Astrocyte of the spinal cord (primary cell): ENCODE results near the gene ANTXR1.

Experiments
- DNase-seq: peaks from one replicate; pipeline ENCODE4 v3.0.0; 2011; ENCODE audit warnings: low read depth, low spot score
- H3K4me3 ChIP-seq: 2 replicates; pipeline ENCODE4 v1.5.1; 2011; ENCODE audit warnings: low read depth, mild to moderate bottlenecking, low read length, moderate library complexity
- CTCF ChIP-seq: IDR thresholded peaks from 2 replicates; pipeline ENCODE4 v1.5.1; 2012; ENCODE audit warnings: low read depth, mild to moderate bottlenecking, low read length, inconsistent platforms
- in situ Hi-C: cut with HindIII; loops from 2 replicates; pipeline ENCODE4 v1.10.0; 2017; ENCODE audit warnings: low sequenced_read_pairs

Gene ANTXR1

GRCh38 chr2:69163109-69163508 is 150.1 kb downstream of the ANTXR1 start:
- no peak overlapping the region for H3K4me3 ChIP-seq
- no peak for TF ChIP-seq CTCF
- DNase-seq = peak; percentile 90
- in situ Hi-C loops = no loop called here

- H3K4me3 ChIP-seq = no peak overlapping the region
- DNase-seq = no peak
- TF ChIP-seq CTCF = no peak
- in situ Hi-C loops = no loop called here
Observed at GRCh38 chr2:69163556-69163955, 150.6 kb downstream of the ANTXR1 start.

- TF ChIP-seq CTCF = no peak
- in situ Hi-C loops = no loop called here
- H3K4me3 ChIP-seq = no peak overlapping the region
- peak; percentile 72 for DNase-seq
Observed at GRCh38 chr2:69164061-69164778, 151.2 kb downstream of the ANTXR1 start.

- in situ Hi-C loops = no loop called here
- no peak for TF ChIP-seq CTCF
- no peak overlapping the region for H3K4me3 ChIP-seq
- DNase-seq = no peak
Observed at GRCh38 chr2:69165091-69165880, 152.3 kb downstream of the ANTXR1 start.

- in situ Hi-C loops = no loop called here
- no peak overlapping the region for H3K4me3 ChIP-seq
- DNase-seq = no peak
- no peak for TF ChIP-seq CTCF
Observed at GRCh38 chr2:69166465-69166811, 153.5 kb downstream of the ANTXR1 start.

GRCh38 chr2:69166812-69167468 is 154.0 kb downstream of the ANTXR1 start:
- no peak for DNase-seq
- in situ Hi-C loops = no loop called here
- no peak for TF ChIP-seq CTCF
- no peak overlapping the region for H3K4me3 ChIP-seq
